Sigmoid colon (tissue), 7 donors: ENCODE measurements around the gene HMGCS2. TPM values are rescaled to one million over a fixed set of nuclear protein-coding genes. Genes with fewer than 3 reads are reported as not detected.

Experiments used
- DNase-seq: peaks from one replicate; pipeline ENCODE4 v3.0.0-alpha.2; 2019
- H3K27ac ChIP-seq, 4 donors: fragments of 200-600 bp; sonication (generic); one replicate each; pipeline ENCODE4 v1.5.1; 2016 to 2019; ENCODE audit warnings: mild to moderate bottlenecking in 1 of 4
- H3K27me3 ChIP-seq, 3 donors: fragments of 200-600 bp; sonication (generic); one replicate each; pipeline ENCODE4 v1.5.1; 2019; ENCODE audit warnings: mild to moderate bottlenecking in 1 of 3
- H3K36me3 ChIP-seq, 4 donors: fragments of 200-600 bp; sonication (generic); one replicate each; pipeline ENCODE4 v1.5.1; 2016 to 2019
- H3K4me1 ChIP-seq, 4 donors: fragments of 200-600 bp; sonication (generic); one replicate each; pipeline ENCODE4 v1.5.1; 2017 to 2019
- H3K4me3 ChIP-seq, 4 donors: fragments of 200-600 bp; sonication (generic); one replicate each; pipeline ENCODE4 v1.5.1; 2017 to 2019; ENCODE audit warnings: mild to moderate bottlenecking in 2 of 4, moderate library complexity in 1 of 4
- H3K9me3 ChIP-seq, 4 donors: fragments of 200-600 bp in 3 of 4; sonication (generic) in 3 of 4; one replicate each; pipeline versions ENCODE4 v1.5.1 to v1.6.1; 2013 to 2019
- EP300 ChIP-seq, 4 donors: sonication (generic); formaldehyde crosslinking; IDR thresholded peaks; one replicate each; pipeline ENCODE4 v1.6.1; 2017; ENCODE audit warnings: antibody characterized with exemption in 4 of 4
- POLR2A ChIP-seq, 2 donors: fragments of 450-650 bp; IDR thresholded peaks; one replicate each; pipeline ENCODE4 v1.6.1; 2016; ENCODE audit warnings: antibody characterized with exemption in 2 of 2, mild to moderate bottlenecking in 2 of 2, moderate library complexity in 2 of 2
- POLR2AphosphoS5 ChIP-seq, 4 donors: sonication (generic); formaldehyde crosslinking; IDR thresholded peaks; one replicate each; pipeline ENCODE4 v1.6.1; 2017; ENCODE audit warnings: antibody characterized with exemption in 4 of 4
- WGBS, 2 donors: extraction: QIAGEN DNeasy Blood & Tissue Kit; methylation state at CpG; one replicate each; pipeline ENCODE4 v1.1.7; 2013; 5-methylcytosine and 5-hydroxymethylcytosine counted together
- intact Hi-C: fragments of 100-400 bp; cut with DNase I; formaldehyde crosslinking; loops from one replicate; pipeline ENCODE4 v1.15.1; 2023
- polyA plus RNA-seq, 3 donors: library from polyadenylated mRNA; stranded (reverse); fragments of 200-250 nt; gene quantifications; one replicate each; pipeline ENCODE4 v1.2.3, GENCODE V29; 2013
- total RNA-seq, 4 donors: library from RNA; depleted of rRNA; stranded (reverse); fragments of >200 nt; gene quantifications; one replicate each; pipeline ENCODE4 v1.1.0, GENCODE V29; 2016
- TF ChIP-seq, protein P1 (sequence below), 4 experiments: fragments of 450-650 bp in 3 of 4; fragments of 200-600 bp in 1 of 4; IDR thresholded peaks; one replicate each; pipeline ENCODE4 v1.5.1; 2016 to 2019; ENCODE audit warnings: antibody characterized with exemption in 4 of 4, mild to moderate bottlenecking in 3 of 4, moderate library complexity in 2 of 4
- donor health status: healthy with polysubstance abuse.
- donor health status: Bipolar disorder and iron deficiency.
- donor health status: healthy.

Gene HMGCS2
- total and polyA plus RNA-seq, 7 donors: 2.8 to 607 (median 165) TPM; not detected in 3

GRCh38 chr1:119764220-119764619 is 4.5 kb downstream of the HMGCS2 start:
- intact Hi-C loops: no loop called here
- peaks cover 0 to 8% (median 3%) of the 10 kb centered on the region in 4 donors for H3K4me1 ChIP-seq
- no peaks in the 10 kb centered on the region for H3K27me3 ChIP-seq
- no peak overlapping the region for H3K27ac ChIP-seq
- no peak for DNase-seq
- no peaks in the 10 kb centered on the region for H3K9me3 ChIP-seq
- 80 to 86% methylated on average over 6 of the region's 6 CpGs for WGBS, 2 donors
- H3K36me3 ChIP-seq: no peaks in the 10 kb centered on the region
- H3K4me3 ChIP-seq: no peak overlapping the region
- no peak for TF ChIP-seq EP300 (IDR thresholded peaks at IDR 0.05)

DNA sequence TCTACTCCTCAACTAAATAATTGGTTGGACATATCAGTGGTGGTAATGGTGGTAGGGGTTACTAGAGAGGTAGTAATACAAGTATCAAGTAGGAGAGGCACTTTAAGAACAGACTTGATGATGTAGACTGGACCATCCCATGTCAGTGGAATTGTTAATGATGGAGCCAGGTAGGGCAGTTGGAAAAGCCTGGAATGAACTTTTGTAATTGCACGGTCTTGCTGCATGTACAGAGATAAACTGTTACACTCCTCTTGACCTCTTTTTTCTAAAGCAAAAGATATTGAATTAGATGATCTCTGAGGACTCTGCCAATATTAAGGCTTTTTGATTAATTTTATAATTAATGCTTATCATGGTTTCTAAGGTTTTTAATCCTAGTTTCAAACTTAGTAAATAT is 5.8 kb downstream of the HMGCS2 start:
- no peak for DNase-seq
- Histone ChIP-seq H3K4me1 (peaks cover 0 to 8% (median 3%) of the 10 kb centered on the region in 4 donors), H3K27me3 (no peaks in the 10 kb centered on the region), H3K4me3 (no peak overlapping the region), H3K9me3 (no peaks in the 10 kb centered on the region), H3K27ac (no peak overlapping the region), H3K36me3 (no peaks in the 10 kb centered on the region)
- intact Hi-C loops: no loop called here
- no peak for TF ChIP-seq POLR2AphosphoS5 (IDR thresholded peaks at IDR 0.05)
- TF ChIP-seq, protein P1, sequence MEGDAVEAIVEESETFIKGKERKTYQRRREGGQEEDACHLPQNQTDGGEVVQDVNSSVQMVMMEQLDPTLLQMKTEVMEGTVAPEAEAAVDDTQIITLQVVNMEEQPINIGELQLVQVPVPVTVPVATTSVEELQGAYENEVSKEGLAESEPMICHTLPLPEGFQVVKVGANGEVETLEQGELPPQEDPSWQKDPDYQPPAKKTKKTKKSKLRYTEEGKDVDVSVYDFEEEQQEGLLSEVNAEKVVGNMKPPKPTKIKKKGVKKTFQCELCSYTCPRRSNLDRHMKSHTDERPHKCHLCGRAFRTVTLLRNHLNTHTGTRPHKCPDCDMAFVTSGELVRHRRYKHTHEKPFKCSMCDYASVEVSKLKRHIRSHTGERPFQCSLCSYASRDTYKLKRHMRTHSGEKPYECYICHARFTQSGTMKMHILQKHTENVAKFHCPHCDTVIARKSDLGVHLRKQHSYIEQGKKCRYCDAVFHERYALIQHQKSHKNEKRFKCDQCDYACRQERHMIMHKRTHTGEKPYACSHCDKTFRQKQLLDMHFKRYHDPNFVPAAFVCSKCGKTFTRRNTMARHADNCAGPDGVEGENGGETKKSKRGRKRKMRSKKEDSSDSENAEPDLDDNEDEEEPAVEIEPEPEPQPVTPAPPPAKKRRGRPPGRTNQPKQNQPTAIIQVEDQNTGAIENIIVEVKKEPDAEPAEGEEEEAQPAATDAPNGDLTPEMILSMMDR (IDR thresholded peaks at IDR 0.05): no peak
- no peak for TF ChIP-seq POLR2A (IDR thresholded peaks at IDR 0.05)
- no peak for TF ChIP-seq EP300 (IDR thresholded peaks at IDR 0.05)
- WGBS, 2 donors: 40 to 84% methylated on average over 1 of the region's 1 CpG

DNA sequence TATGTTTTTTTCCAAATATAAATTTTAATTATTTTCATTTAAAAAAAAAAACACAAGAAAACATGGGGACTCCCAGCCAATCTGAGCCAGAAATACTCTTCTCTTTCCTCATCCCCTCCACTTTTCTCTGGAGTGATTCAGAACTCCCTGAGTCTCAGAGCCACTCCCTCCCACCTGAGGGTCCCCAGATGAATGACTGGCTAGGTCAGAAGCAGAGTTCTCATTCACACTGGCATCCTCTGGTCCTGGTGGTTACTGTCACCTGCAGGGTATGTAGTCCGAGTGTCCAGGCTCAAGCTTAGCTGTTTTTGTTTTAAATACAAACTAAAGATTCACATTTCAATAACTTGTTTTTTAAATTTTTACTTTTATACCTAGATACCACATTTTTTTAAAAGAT is 6.3 kb downstream of the HMGCS2 start:
- intact Hi-C loops: no loop called here
- TF ChIP-seq EP300 (IDR thresholded peaks at IDR 0.05): no peak
- TF ChIP-seq, protein P1 (IDR thresholded peaks at IDR 0.05): no peak
- TF ChIP-seq POLR2A (IDR thresholded peaks at IDR 0.05): no peak
- TF ChIP-seq POLR2AphosphoS5 (IDR thresholded peaks at IDR 0.05): no peak

GRCh38 chr1:119758584-119758983 is 10.1 kb downstream of the HMGCS2 start:
- TF ChIP-seq, protein P1 (IDR thresholded peaks at IDR 0.05): no peak
- no peak for TF ChIP-seq POLR2A (IDR thresholded peaks at IDR 0.05)
- TF ChIP-seq EP300 (IDR thresholded peaks at IDR 0.05): no peak
- no peak for TF ChIP-seq POLR2AphosphoS5 (IDR thresholded peaks at IDR 0.05)
- H3K4me1 ChIP-seq: peaks cover 0 to 5% (median 0%) of the 10 kb centered on the region in 4 donors
- intact Hi-C loops: no loop called here
- WGBS, 2 donors: 62 to 71% methylated on average over 3 of the region's 3 CpGs
- H3K4me3 ChIP-seq: no peak overlapping the region
- H3K36me3 ChIP-seq: no peaks in the 10 kb centered on the region
- no peak for DNase-seq
- no peak overlapping the region for H3K27ac ChIP-seq
- H3K27me3 ChIP-seq: no peaks in the 10 kb centered on the region
- H3K9me3 ChIP-seq: no peaks in the 10 kb centered on the region

More for the DNA sequence above, 6.3 kb downstream of the HMGCS2 start:
- WGBS, 2 donors: 88 to 92% methylated on average over 1 of the region's 1 CpG
- Histone ChIP-seq H3K4me1 (peaks cover 0 to 11% (median 3%) of the 10 kb centered on the region in 4 donors), H3K27me3 (no peaks in the 10 kb centered on the region), H3K4me3 (no peak overlapping the region), H3K27ac (no peak overlapping the region), H3K9me3 (no peaks in the 10 kb centered on the region), H3K36me3 (no peaks in the 10 kb centered on the region)
- DNase-seq: no peak

- DNase-seq: no peak
- intact Hi-C loops: no loop called here
- no peak overlapping the region for H3K27ac ChIP-seq
- no peaks in the 10 kb centered on the region for H3K27me3 ChIP-seq
- H3K4me3 ChIP-seq: no peak overlapping the region
- no peak for TF ChIP-seq EP300 (IDR thresholded peaks at IDR 0.05)
- TF ChIP-seq, protein P1 (IDR thresholded peaks at IDR 0.05): no peak
- no peak for TF ChIP-seq POLR2AphosphoS5 (IDR thresholded peaks at IDR 0.05)
- no peak for TF ChIP-seq POLR2A (IDR thresholded peaks at IDR 0.05)
- H3K36me3 ChIP-seq: no peaks in the 10 kb centered on the region
- H3K9me3 ChIP-seq: no peaks in the 10 kb centered on the region
- 82 to 88% methylated on average over 4 of the region's 4 CpGs for WGBS, 2 donors
- peaks cover 0 to 4% (median 0%) of the 10 kb centered on the region in 4 donors for H3K4me1 ChIP-seq
Measured at GRCh38 chr1:119752592-119752991, 16.1 kb downstream of the HMGCS2 start.
